Measurements from ENCODE around the gene STX19. TPM values are rescaled to one million over a fixed set of nuclear protein-coding genes. Genes with fewer than 3 reads are reported as not detected.

Gene STX19, protein sequence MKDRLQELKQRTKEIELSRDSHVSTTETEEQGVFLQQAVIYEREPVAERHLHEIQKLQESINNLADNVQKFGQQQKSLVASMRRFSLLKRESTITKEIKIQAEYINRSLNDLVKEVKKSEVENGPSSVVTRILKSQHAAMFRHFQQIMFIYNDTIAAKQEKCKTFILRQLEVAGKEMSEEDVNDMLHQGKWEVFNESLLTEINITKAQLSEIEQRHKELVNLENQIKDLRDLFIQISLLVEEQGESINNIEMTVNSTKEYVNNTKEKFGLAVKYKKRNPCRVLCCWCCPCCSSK
- 10 to 100 TPM in 2 of 4 donors, 1 to 10 TPM in 2; 4.9 to 23.5 (median 11.7) TPM for total RNA-seq

DNA sequence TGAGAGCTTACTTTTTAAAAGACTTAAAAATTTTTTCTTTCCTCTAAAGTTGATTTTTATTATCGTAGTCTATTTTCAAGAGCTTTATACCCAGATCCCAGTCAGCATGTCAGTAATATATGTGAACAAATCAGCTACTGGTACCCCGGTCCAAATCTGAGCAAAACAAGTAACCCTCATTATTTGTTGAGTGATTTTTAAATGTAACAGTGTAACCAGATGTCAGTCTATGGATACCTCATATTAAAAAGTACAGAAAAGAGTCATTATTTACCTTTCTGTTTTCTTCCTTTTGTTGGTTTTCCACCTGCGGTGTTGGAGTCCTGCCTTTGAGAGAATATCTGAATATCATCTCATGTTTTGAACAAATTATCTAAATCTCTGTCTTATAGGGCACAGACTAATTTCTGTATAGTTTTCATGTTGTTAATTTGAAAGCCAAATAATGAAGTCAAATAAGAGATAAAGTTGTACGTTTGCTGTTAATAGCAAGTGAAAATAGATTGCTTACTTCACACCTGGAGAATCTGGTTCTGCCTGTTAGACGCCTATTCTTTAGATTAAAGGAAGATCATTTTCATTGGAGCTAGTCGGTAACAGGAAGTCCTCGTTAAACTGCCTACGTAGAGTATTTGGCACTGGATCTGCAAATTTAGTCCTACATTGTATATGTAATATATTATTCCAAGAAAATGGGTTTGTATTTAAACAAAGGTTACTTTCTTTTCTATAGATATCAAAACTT lies at the start of gene STX19:
STX19 (minus strand) TSS at position 505 of the 745 bp plus-strand sequence. CDS start 13,328 bp downstream, outside the sequence.
- H3K27me3 ChIP-seq, result no peaks in the 10 kb centered on the region
- H3K36me3 ChIP-seq, result no peaks in the 10 kb centered on the region
- DNase-seq, result no peak
- no peaks in the 10 kb centered on the region for H3K9me3 ChIP-seq
- peaks cover 0 to 23% (median 9%) of the 10 kb centered on the region in 4 donors for H3K4me1 ChIP-seq
- H3K27ac ChIP-seq, result peak within 1 kb of the TSS; percentile 77 to 82 (median 78)
- H3K4me3 ChIP-seq, result peak within 1 kb of the TSS in 3 of 4 donors; percentile 19 to 46 (median 22)
- in situ Hi-C loops (cut with MboI; ENCODE audit: low pct_ligation_motif_present in 1 of 4, low pct_unique_long_range_greater_than_20kb in 1 of 4, low sequenced_read_pairs in 3 of 4) (no loop called here), intact Hi-C loops (cut with DNase I; ENCODE audit: low total_unique reads) (no loop called here)
- WGBS, 2 donors (ENCODE audit: low coverage in 1 of 2), result 65 to 86% methylated on average over 5 to 8 of the region's 8 CpGs
- TF ChIP-seq POLR2A (IDR thresholded peaks at IDR 0.05), result peak; percentile 81
- TF ChIP-seq, protein P1, sequence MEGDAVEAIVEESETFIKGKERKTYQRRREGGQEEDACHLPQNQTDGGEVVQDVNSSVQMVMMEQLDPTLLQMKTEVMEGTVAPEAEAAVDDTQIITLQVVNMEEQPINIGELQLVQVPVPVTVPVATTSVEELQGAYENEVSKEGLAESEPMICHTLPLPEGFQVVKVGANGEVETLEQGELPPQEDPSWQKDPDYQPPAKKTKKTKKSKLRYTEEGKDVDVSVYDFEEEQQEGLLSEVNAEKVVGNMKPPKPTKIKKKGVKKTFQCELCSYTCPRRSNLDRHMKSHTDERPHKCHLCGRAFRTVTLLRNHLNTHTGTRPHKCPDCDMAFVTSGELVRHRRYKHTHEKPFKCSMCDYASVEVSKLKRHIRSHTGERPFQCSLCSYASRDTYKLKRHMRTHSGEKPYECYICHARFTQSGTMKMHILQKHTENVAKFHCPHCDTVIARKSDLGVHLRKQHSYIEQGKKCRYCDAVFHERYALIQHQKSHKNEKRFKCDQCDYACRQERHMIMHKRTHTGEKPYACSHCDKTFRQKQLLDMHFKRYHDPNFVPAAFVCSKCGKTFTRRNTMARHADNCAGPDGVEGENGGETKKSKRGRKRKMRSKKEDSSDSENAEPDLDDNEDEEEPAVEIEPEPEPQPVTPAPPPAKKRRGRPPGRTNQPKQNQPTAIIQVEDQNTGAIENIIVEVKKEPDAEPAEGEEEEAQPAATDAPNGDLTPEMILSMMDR (IDR thresholded peaks at IDR 0.05), result no peak
- TF ChIP-seq POLR2AphosphoS5 (IDR thresholded peaks at IDR 0.05), result peak; percentile 31 to 91 (median 85)
- no peak for TF ChIP-seq EP300 (IDR thresholded peaks at IDR 0.05; ENCODE audit: low read depth)

DNA sequence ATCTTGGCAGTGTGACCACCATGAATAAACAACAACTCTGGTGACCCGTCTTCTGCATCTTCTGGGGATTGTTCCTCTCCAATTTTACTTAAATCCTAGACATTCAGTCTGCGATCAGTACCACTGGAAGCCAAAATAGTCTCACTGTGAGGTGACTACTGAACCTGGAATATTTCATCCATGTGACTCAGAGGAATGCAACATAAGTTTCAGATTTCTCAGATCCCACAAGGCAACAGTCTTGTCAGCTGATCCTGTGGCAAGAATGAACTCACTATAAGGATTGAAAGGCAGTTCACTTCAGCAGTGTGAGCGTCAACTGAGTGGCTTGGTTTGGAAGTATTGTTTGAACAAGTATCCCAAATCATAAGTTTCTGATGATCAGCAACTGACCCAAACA lies 47.7 kb upstream of the STX19 start:
- TF ChIP-seq EP300 (IDR thresholded peaks at IDR 0.05; ENCODE audit: low read depth) (no peak), POLR2AphosphoS5 (IDR thresholded peaks at IDR 0.05) (no peak), POLR2A (IDR thresholded peaks at IDR 0.05) (no peak)
- TF ChIP-seq, protein P1 (IDR thresholded peaks at IDR 0.05), result no peak
- no peak for DNase-seq
- no peaks in the 10 kb centered on the region for H3K27me3 ChIP-seq
- in situ Hi-C loops (cut with MboI; ENCODE audit: low pct_ligation_motif_present in 1 of 4, low pct_unique_long_range_greater_than_20kb in 1 of 4, low sequenced_read_pairs in 3 of 4) (loop anchor here in 1 of 4 donors (5.0 kb wide), 1 partner anchor 69 kb away; no protein-coding TSS in a partner anchor), intact Hi-C loops (cut with DNase I; ENCODE audit: low total_unique reads) (no loop called here)
- H3K4me1 ChIP-seq, result peaks cover 4 to 11% (median 6%) of the 10 kb centered on the region in 4 donors
- no peaks in the 10 kb centered on the region for H3K9me3 ChIP-seq
- WGBS, 2 donors (ENCODE audit: low coverage in 1 of 2), result 99 to 100% methylated on average over 1 to 3 of the region's 3 CpGs
- H3K4me3 ChIP-seq, result no peak overlapping the region
- peaks cover 0 to 8% (median 0%) of the 10 kb centered on the region in 4 donors for H3K36me3 ChIP-seq
- H3K27ac ChIP-seq, result no peak overlapping the region

DNA sequence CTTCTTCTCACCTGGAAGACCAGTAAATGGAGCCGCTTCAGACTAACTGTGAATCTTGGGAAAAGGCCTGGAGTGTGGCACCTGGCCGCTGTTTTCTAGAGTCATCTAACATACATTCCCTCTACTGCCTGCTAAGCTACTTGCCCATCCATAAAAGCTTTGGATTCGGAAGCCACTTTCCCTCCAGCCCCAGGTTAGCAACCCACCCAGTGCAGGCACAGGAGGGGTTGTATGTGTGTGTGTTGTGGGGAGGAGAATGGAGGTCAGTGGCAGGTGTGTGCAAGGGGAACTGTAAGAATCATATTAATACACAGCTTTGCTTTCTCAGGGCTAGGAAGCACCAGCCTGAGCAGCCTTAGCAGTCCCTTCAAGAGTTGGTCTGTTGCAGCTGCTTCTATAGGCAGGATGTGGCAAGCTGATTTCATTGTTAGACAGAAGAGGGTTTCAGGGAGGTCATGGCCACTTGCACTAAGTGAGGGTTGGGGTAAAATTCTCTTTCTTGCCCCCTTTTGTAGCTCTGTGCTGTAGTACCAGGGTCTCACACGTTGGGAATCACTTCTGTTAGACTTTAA lies 43.4 kb upstream of the STX19 start:
- Histone ChIP-seq H3K4me3 (no peak overlapping the region), H3K27ac (no peak overlapping the region), H3K4me1 (peaks cover 0 to 15% (median 0%) of the 10 kb centered on the region in 4 donors), H3K9me3 (no peaks in the 10 kb centered on the region), H3K27me3 (no peaks in the 10 kb centered on the region), H3K36me3 (peaks cover 0 to 8% (median 0%) of the 10 kb centered on the region in 4 donors)
- TF ChIP-seq POLR2AphosphoS5 (IDR thresholded peaks at IDR 0.05) (no peak), EP300 (IDR thresholded peaks at IDR 0.05; ENCODE audit: low read depth) (no peak), POLR2A (IDR thresholded peaks at IDR 0.05) (no peak)
- TF ChIP-seq, protein P1 (IDR thresholded peaks at IDR 0.05), result no peak
- in situ Hi-C loops (cut with MboI; ENCODE audit: low pct_ligation_motif_present in 1 of 4, low pct_unique_long_range_greater_than_20kb in 1 of 4, low sequenced_read_pairs in 3 of 4) (no loop called here), intact Hi-C loops (cut with DNase I; ENCODE audit: low total_unique reads) (no loop called here)
- WGBS, 2 donors (ENCODE audit: low coverage in 1 of 2), result 91 to 93% methylated on average over 4 of the region's 4 CpGs
- DNase-seq, result no peak

DNA sequence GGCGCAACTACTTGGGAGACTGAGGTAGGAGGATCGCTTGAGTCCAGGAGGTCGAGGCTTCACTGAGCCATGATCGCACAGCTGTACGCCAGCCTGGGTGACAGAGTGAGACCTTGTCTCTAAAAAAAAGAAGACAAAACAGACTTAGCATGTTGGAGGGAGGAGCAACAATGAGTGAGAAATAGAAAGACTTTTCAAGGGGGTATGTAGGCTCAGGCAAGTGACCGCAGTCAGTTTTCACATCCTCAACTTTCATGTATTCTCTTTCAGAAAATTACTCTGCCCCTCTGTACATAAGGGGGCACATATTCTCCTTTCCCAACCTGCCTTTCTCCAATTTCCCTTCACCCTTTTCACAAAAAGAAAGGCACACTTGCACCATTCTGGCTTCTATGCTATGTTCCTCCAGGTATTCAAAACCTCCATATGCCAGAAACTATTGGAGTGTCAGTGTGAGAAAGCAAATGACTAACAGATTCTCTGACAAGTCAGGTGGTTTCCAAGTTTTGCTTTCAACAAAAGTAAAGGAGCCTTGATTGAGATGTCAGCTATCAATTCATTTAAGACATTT lies 42.0 kb upstream of the STX19 start:
- H3K27ac ChIP-seq, result no peak overlapping the region
- H3K4me1 ChIP-seq, result peaks cover 0 to 27% (median 2%) of the 10 kb centered on the region in 4 donors
- no peaks in the 10 kb centered on the region for H3K27me3 ChIP-seq
- H3K4me3 ChIP-seq, result no peak overlapping the region
- DNase-seq, result no peak
- no peak for TF ChIP-seq EP300 (IDR thresholded peaks at IDR 0.05; ENCODE audit: low read depth)
- TF ChIP-seq, protein P1 (IDR thresholded peaks at IDR 0.05), result no peak
- TF ChIP-seq POLR2A (IDR thresholded peaks at IDR 0.05), result no peak
- TF ChIP-seq POLR2AphosphoS5 (IDR thresholded peaks at IDR 0.05), result no peak
- H3K9me3 ChIP-seq, result no peaks in the 10 kb centered on the region
- in situ Hi-C loops (cut with MboI; ENCODE audit: low pct_ligation_motif_present in 1 of 4, low pct_unique_long_range_greater_than_20kb in 1 of 4, low sequenced_read_pairs in 3 of 4) (no loop called here), intact Hi-C loops (cut with DNase I; ENCODE audit: low total_unique reads) (no loop called here)
- no peaks in the 10 kb centered on the region for H3K36me3 ChIP-seq
- 76 to 85% methylated on average over 6 of the region's 6 CpGs for WGBS, 2 donors (ENCODE audit: low coverage in 1 of 2)

Data from transverse colon (tissue), 4 donors.